ENCODE data around the gene COL23A1. TPM values are rescaled to one million over a fixed set of nuclear protein-coding genes. Genes with fewer than 3 reads are reported as not detected.

The COL23A1 gene
- total and polyA plus RNA-seq, 8 donors: 0.06 to 0.68 (median 0.33) TPM; not detected in 2

GRCh38 chr5:178234750-178235587 lies 355.2 kb downstream of the COL23A1 start:
- peak in 2 of 4 donors; percentile 9 to 36 for ATAC-seq
- 24 to 28% methylated on average over 12 of the region's 12 CpGs for WGBS, 2 donors
- Histone ChIP-seq H3K4me1 (peaks cover 0 to 36% (median 8%) of the 10 kb centered on the region in 3 donors), H3K27me3 (no peaks in the 10 kb centered on the region), H3K4me3 (no peak overlapping the region), H3K36me3 (no peaks in the 10 kb centered on the region), H3K27ac (no peak overlapping the region), H3K9me3 (no peaks in the 10 kb centered on the region)
- FAIRE-seq: no peak
- TF ChIP-seq, protein P1, sequence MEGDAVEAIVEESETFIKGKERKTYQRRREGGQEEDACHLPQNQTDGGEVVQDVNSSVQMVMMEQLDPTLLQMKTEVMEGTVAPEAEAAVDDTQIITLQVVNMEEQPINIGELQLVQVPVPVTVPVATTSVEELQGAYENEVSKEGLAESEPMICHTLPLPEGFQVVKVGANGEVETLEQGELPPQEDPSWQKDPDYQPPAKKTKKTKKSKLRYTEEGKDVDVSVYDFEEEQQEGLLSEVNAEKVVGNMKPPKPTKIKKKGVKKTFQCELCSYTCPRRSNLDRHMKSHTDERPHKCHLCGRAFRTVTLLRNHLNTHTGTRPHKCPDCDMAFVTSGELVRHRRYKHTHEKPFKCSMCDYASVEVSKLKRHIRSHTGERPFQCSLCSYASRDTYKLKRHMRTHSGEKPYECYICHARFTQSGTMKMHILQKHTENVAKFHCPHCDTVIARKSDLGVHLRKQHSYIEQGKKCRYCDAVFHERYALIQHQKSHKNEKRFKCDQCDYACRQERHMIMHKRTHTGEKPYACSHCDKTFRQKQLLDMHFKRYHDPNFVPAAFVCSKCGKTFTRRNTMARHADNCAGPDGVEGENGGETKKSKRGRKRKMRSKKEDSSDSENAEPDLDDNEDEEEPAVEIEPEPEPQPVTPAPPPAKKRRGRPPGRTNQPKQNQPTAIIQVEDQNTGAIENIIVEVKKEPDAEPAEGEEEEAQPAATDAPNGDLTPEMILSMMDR (IDR thresholded peaks at IDR 0.05): peak; percentile 42 to 56 (median 48)
- peak; percentile 37 to 87 (median 62) for DNase-seq
- intact Hi-C loops (cut with DNase I): no loop called here

GRCh38 chr5:178234121-178234749 lies 356.0 kb downstream of the COL23A1 start:
- intact Hi-C loops (cut with DNase I): no loop called here
- Histone ChIP-seq H3K36me3 (no peaks in the 10 kb centered on the region), H3K27me3 (no peaks in the 10 kb centered on the region), H3K9me3 (no peaks in the 10 kb centered on the region), H3K27ac (no peak overlapping the region), H3K4me3 (no peak overlapping the region), H3K4me1 (peaks cover 0 to 36% (median 8%) of the 10 kb centered on the region in 3 donors)
- ATAC-seq (no peak), FAIRE-seq (no peak), DNase-seq (peak in 1 of 6 donors; percentile 24)
- TF ChIP-seq, protein P1 (IDR thresholded peaks at IDR 0.05): no peak
- WGBS, 2 donors: 88% methylated on average over 7 of the region's 7 CpGs

GRCh38 chr5:178232920-178233429 lies 357.2 kb downstream of the COL23A1 start:
- intact Hi-C loops (cut with DNase I): no loop called here
- Histone ChIP-seq H3K9me3 (no peaks in the 10 kb centered on the region), H3K4me3 (peak overlapping the region; percentile 87 to 92 (median 88)), H3K4me1 (peaks cover 0 to 29% (median 8%) of the 10 kb centered on the region in 3 donors), H3K36me3 (no peaks in the 10 kb centered on the region), H3K27me3 (no peaks in the 10 kb centered on the region), H3K27ac (peak overlapping the region; percentile 83 to 92 (median 88))
- WGBS, 2 donors: 75 to 78% methylated on average over 11 of the region's 11 CpGs
- TF ChIP-seq, protein P1 (IDR thresholded peaks at IDR 0.05): no peak
- DNase-seq (peak in 1 of 6 donors; percentile 26), FAIRE-seq (no peak), ATAC-seq (no peak)

GRCh38 chr5:178232124-178232919 lies 357.9 kb downstream of the COL23A1 start, which contains the start of gene PHYKPL:
Gene PHYKPL, minus strand, starts transcription at chr5:178232802. Its CDS starts 252 bp downstream, at chr5:178232550.
- Histone ChIP-seq H3K36me3 (no peaks in the 10 kb centered on the region), H3K9me3 (no peaks in the 10 kb centered on the region), H3K27ac (peak within 1 kb of the TSS; percentile 83 to 92 (median 88)), H3K4me3 (peak within 1 kb of the TSS; percentile 87 to 92 (median 88)), H3K4me1 (peaks cover 0 to 27% (median 8%) of the 10 kb centered on the region in 3 donors), H3K27me3 (no peaks in the 10 kb centered on the region)
- whole genome bisulfite sequencing, 2 donors: 0 to 1% methylated on average over 61 to 102 of the region's 102 CpGs
- intact Hi-C loops (cut with DNase I): no loop called here
- DNase-seq (peak; percentile 60 to 87 (median 80)), FAIRE-seq (no peak), ATAC-seq (peak; percentile 67 to 84 (median 76))
- TF ChIP-seq, protein P1 (IDR thresholded peaks at IDR 0.05): no peak
